Measurements from ENCODE around the gene TBXAS1. TPM values are rescaled to one million over a fixed set of nuclear protein-coding genes. Genes with fewer than 3 reads are reported as not detected.
"Not testable (repeated sequence)": the region's sequence is repeated elsewhere in the genome, so short reads cannot be mapped to it uniquely, and the experiment has no call there.

Gene TBXAS1
- total RNA-seq, 2 donors from 2014 or later: 15.7 to 23.7 TPM

- intact Hi-C loops (cut with DNase I): not testable (repeated sequence)
These were observed 100.2 kb downstream of the TBXAS1 start for GRCh38 chr7:139929221-139929620.

GRCh38 chr7:139930286-139930965, 101.4 kb downstream of the TBXAS1 start:
- no peak for DNase-seq (ENCODE audit: low spot score)
- intact Hi-C loops (cut with DNase I): no loop called here

More at GRCh38 chr7:139929221-139929620, 100.2 kb downstream of the TBXAS1 start:
- DNase-seq (ENCODE audit: low spot score): not testable (repeated sequence)

- no peak for DNase-seq (ENCODE audit: low spot score)
- intact Hi-C loops (cut with DNase I): no loop called here
These were observed 102.3 kb downstream of the TBXAS1 start for GRCh38 chr7:139931190-139931934.

GRCh38 chr7:139932531-139932930, 103.5 kb downstream of the TBXAS1 start:
- intact Hi-C loops (cut with DNase I): no loop called here
- no peak for DNase-seq (ENCODE audit: low spot score)

- intact Hi-C loops (cut with DNase I): no loop called here
- DNase-seq (ENCODE audit: low spot score): no peak
These were observed 107.8 kb downstream of the TBXAS1 start for GRCh38 chr7:139936760-139937310.

- intact Hi-C loops (cut with DNase I): no loop called here
- DNase-seq (ENCODE audit: low spot score): no peak
These were observed 108.7 kb downstream of the TBXAS1 start for GRCh38 chr7:139937715-139938114.

- DNase-seq (ENCODE audit: low spot score): no peak
- intact Hi-C loops (cut with DNase I): no loop called here
These were observed 111.8 kb downstream of the TBXAS1 start for GRCh38 chr7:139940866-139941265.

GRCh38 chr7:139941421-139941820, 112.4 kb downstream of the TBXAS1 start:
- DNase-seq (ENCODE audit: low spot score): no peak
- intact Hi-C loops (cut with DNase I): no loop called here

GRCh38 chr7:139941866-139942265, 112.8 kb downstream of the TBXAS1 start:
- DNase-seq (ENCODE audit: low spot score): no peak
- intact Hi-C loops (cut with DNase I): no loop called here

GRCh38 chr7:139942636-139943035, 113.6 kb downstream of the TBXAS1 start:
- DNase-seq (ENCODE audit: low spot score): no peak
- intact Hi-C loops (cut with DNase I): no loop called here

GRCh38 chr7:139943401-139943800, 114.3 kb downstream of the TBXAS1 start:
- intact Hi-C loops (cut with DNase I): no loop called here
- DNase-seq (ENCODE audit: low spot score): no peak

GRCh38 chr7:139944248-139944647, 115.2 kb downstream of the TBXAS1 start:
- no peak for DNase-seq (ENCODE audit: low spot score)

GRCh38 chr7:139946533-139946932, 117.5 kb downstream of the TBXAS1 start:
- intact Hi-C loops (cut with DNase I): no loop called here
- DNase-seq (ENCODE audit: low spot score): no peak

More at GRCh38 chr7:139944248-139944647, 115.2 kb downstream of the TBXAS1 start:
- intact Hi-C loops (cut with DNase I): no loop called here

GRCh38 chr7:139947021-139947420, 118.0 kb downstream of the TBXAS1 start:
- intact Hi-C loops (cut with DNase I): no loop called here
- DNase-seq (ENCODE audit: low spot score): no peak

GRCh38 chr7:139948167-139948566, 119.1 kb downstream of the TBXAS1 start:
- intact Hi-C loops (cut with DNase I): no loop called here
- DNase-seq (ENCODE audit: low spot score): no peak

- no peak for DNase-seq (ENCODE audit: low spot score)
- intact Hi-C loops (cut with DNase I): no loop called here
These were observed 119.7 kb downstream of the TBXAS1 start for GRCh38 chr7:139948587-139949335.

GRCh38 chr7:139949629-139950028, 120.6 kb downstream of the TBXAS1 start:
- intact Hi-C loops (cut with DNase I): no loop called here

GRCh38 chr7:139950881-139951525, 121.9 kb downstream of the TBXAS1 start:
- DNase-seq (ENCODE audit: low spot score): no peak
- intact Hi-C loops (cut with DNase I): no loop called here

More at GRCh38 chr7:139949629-139950028, 120.6 kb downstream of the TBXAS1 start:
- DNase-seq (ENCODE audit: low spot score): no peak

- intact Hi-C loops (cut with DNase I): no loop called here
- DNase-seq (ENCODE audit: low spot score): no peak
These were observed 124.2 kb downstream of the TBXAS1 start for GRCh38 chr7:139953229-139953628.

Data from posterior vena cava (tissue), 2 donors.